GM19043 (cell line): ENCODE data around the gene DOK6.
"Not testable (repeated sequence)": the region's sequence is repeated elsewhere in the genome, so short reads cannot be mapped to it uniquely, and the experiment has no call there.

ENCODE experiments used
- ATAC-seq: cut with Tn5 transposase; IDR thresholded peaks from one replicate; pipeline ENCODE4 v1.9.1; 2021; ENCODE audit warnings: low read depth; ENCODE audit not compliant: unreplicated experiment

DOK6 gene

DNA sequence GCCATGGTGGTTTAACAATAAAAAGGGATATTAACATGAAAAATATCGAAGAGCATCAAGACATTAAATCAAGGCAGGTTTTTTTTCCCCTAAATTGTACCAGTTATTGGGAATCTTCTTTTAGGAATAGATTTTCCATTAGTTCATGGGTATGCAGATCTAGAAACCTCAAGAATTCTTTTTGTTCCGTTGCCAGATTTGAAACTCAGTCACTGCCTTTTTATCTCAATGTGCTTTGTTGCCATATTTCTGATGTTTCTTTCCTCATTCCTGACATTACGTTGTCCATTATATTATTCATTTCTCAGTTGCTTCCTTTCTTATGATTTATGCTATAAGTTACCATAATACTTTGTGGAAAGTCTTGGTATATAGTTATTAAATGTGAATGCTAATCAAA is 384.8 kb downstream of the DOK6 start:
- ATAC-seq: no peak

DNA sequence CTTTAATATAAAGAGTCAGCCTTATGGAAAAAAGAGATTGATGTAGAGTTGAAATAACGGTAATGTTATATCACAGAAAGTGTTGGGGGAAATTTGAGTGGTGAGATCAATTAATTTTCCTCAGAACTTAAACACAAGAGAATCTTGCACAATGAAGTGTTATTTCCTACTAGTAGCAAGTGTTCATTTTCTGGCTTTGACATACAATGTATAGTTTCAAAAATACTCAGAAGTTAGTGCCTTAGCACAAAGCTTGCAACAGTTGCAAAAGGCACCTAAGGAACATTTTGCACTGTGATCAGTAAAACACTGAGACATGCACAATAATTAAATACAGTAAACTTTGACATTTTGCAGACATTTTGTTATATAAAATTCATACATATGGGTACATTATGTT is 385.7 kb downstream of the DOK6 start:
- no peak for ATAC-seq

DNA sequence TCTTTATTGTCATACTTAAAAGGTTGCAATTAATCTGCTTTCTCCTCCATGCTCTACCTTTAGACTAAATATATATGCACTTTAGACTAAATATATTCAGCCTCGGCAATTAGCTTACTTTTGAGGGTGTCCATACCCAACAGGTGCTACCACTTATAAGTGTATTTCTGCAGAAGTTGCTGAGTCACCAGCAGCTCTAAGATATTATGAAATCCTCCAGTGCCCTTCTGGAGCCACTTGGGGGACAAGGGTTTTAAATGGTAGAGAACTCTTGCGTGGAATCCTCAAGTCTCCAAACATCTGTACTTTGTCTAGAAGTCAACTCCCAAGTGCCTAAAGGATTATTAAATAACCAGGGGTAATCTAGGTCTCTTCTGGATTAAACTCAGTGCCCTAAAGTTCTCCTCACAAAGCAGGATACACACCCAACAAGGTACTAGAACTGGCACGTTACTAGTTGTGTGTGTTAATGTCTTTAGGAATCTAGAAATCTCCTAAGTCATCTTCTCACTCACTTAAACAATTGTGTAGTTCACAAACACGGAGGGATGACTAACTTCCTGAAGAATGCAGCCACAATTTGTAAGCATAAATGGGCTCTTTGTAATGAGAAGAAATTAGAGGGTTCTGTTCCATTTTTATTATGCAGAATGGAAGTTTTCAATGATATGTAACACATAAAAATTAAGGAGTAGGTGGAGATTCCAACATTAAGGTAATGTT is 387.3 kb downstream of the DOK6 start:
- ATAC-seq: no peak

DNA sequence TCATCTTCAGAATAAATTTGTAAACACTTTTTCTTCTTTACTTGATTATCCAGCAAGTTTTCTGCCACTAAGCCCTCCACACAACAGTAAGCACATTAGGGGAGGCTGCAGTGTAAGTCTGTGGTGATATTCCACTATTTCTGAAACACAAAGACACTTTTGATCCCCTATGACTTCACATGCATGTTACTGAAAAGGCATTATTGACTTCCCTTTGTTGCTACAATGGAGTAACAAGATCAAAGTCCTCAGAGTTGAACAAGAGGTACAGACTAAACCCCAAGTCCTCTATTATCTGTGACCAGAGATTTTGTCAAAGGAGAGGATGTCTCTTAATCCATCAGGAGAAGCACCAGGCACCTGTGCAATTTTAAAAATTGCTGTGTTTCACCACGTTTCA is 389.1 kb downstream of the DOK6 start:
- no peak for ATAC-seq

DNA sequence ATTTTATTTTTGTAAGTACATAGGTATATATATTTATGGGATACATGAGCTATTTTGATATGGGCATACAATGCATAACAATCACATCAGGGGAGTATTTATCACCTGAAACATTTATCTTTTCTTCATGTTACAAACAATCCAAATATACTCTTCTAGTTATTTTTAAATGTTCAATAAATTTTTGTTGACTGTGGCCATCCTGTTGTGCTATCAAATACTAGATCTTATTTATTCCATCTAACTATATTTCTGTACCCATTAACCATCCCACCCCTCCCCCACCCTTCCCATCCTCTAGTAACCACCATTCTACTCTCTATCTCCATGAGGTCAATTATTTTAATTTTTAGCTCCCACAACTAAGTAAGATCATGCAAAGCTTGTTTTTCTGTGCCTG is 390.0 kb downstream of the DOK6 start:
- ATAC-seq: no peak

DNA sequence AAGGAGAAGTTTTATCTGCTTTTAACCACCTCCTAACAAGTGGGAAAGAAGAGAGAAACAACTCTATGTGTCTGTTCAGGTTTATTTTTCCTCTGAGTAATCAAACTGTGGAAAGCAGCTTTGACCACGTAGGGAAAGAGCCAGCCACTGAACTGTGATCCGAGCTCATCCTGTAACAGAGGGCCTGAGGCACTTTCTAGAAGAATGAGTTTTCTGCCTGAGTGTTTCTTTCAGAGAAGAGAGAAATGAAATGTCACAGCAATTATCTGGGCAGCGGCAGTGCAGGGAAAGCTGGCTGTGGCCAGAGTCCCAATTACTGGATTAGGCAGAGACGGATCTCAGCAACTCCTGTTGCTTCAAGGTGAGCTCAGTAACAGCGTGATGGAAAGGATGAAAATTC is 395.1 kb downstream of the DOK6 start:
- ATAC-seq: no peak

DNA sequence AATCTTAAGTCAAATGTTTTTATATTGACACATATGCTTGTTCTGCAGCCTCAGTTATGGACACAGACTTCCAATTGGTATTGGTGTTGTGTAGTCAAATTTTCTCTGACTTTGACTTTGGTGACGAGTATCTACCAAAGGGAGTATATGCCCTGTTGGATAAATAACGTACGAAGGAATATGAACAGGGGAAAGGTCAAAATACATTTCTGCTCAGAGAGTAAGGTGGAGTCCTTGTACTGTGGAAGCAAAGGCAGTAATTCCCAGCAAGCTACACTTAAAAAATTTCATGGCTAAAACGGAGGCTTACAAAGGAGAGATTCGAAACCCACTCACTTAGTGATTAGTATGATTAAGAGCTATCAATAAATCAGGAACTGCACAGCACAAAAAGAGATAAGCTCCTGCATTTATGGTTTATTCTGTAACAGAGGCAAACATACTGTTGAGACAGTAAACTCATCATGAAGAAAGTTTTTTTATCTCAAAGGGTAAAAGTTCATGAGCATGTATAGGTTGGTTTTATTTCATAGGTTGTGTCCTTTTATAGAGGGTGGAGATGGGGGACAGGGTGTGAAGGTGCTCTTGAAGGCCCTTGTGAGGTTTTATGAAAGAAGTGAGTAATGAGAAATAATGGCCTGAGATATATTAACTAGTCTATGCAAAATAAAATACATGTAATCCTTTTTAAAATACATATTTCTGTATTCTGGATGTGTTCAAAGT is 404.3 kb downstream of the DOK6 start:
- ATAC-seq: no peak

DNA sequence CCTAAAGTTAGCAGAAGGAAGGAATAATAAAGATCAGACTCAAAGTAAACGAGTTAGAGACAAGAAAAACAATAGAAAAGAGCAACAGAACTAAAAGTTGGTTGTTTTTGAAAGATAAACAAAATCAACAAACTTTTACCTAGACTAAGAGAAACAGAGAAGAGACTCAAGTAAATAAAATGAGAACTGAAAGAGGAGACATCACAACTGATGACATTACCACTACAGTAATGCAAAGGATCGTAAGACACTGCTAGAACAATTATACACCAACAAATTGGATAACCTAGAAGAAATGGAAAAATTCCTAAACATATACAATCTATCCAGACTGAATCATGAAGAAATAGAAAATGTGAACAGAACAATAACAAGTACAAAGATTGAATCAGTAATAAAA is 407.7 kb downstream of the DOK6 start:
- no peak for ATAC-seq

DNA sequence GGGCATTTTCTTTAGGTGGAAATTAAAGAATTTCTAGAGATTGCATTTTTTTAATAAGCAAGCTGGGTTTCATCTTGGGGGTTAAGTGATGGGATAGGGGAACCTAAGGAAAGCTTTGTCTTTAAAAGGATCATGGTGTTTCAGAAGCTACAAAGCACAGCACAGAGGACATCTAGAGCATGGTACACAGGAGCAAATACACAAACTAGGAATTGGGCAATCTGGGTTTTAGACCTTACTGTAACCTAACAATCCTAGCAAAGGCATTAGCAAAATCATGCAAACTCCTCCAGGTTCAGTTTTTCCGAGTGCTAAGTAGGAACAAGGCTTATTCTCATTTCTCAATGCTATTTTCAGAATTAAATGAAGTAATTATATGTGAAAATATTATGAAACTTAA is 412.9 kb downstream of the DOK6 start:
- no peak for ATAC-seq

DNA sequence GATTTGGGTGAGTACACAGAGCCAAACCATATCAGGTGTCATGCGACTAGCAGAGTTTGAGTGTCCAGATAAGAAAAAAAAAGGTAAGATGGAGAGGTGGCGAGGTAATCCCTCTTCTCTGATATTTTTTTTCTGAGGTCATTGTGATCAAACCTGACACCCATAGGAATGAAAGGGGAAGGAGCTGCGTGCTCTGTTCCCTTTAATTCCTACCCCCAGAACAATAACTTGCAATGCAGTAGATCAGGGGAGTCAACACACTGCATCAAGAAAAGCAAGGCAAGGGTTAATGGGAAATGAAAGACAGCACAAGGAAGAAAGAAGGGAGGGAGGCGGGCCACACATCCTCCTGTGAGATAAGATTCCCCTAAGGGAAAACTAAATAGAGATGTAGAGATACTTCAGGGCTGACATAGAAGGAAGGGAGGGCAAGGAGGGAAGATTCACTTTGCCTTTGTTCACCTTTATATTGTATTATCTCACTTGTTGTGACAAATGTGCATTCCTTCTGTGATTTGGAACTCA is 414.2 kb downstream of the DOK6 start:
- ATAC-seq: no peak

DNA sequence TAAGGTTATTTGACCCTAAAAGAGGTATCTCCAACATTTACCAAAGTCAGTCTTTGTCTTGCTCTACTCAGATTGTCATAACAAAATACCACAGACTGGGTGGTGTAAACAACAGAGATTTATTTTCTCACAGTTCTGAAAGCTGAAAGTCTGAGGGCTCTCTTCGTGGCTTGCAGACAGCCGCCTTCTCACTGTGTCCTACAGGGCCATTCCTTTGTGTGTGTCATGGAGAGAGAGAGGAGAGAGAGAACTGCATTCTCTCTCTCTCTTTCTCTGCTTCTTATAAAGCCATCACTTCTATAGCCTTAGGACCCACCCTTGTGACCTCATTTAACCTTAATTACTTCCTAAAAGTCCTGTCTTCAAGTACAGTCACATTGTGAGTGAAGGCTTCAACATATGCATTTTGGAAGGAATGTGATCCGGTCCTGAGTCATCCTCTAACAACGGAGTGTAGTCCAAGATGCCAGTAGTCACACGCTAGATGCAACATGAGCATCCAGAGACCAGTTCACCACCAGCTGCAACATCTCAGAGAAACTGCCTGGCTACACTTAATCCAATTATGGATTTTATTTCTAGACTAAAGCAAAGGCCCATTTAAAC is 416.8 kb downstream of the DOK6 start:
- ATAC-seq: no peak

DNA sequence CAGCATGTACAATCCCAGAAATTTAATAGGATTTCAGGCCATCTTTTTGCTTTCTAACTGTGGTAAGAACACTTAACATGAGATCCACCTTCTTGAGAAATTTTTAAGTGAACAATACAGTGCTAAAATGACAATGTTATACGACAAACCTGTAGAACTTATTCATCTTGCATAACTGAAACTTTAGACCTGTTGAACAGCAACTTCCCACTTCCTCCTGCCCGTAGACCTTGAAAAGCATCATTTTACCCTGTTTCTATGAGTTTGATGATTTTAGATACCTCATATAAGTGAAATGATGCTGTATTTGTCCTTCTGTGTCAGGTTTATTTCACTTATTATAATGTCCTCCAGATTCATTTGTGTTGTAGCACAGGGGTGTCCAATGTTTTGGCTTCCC is 418.8 kb downstream of the DOK6 start:
- no peak for ATAC-seq

DNA sequence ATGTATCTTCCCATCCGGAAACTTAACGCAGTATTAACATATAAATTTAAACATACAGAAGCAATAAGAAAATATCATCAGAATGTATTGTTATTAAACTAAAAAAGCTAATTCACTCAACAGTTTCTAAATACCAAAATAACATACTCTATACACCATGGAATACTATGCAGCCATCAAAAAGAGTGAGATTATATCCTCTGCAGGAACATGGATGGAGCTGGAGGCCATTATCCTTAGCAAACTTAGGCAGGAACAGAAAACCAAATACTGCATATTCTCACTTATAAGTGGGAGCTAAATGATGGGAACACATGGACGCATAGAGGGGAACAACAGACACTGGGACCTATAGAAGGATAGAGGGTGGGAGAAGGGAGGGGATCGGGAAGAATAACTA is 419.9 kb downstream of the DOK6 start:
- ATAC-seq: no peak

DNA sequence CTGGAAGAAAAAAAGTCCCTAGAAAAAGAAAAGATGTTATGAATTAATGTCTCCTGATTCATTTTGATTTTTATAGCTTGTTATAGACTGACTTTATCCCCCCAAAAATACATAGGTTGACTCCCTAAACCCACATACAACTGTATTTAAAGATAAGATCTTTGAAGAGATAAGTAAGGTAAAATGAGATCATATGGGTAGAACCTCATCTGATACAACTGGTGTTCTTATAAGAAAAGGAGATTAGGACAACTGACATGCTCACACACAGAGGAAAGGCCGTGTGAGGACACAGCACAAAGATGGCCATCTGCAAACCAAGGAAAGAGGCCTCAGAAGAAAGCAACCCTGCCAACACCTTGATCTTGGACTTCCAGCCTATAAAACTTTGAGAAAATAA is 429.5 kb downstream of the DOK6 start:
- ATAC-seq: no peak

DNA sequence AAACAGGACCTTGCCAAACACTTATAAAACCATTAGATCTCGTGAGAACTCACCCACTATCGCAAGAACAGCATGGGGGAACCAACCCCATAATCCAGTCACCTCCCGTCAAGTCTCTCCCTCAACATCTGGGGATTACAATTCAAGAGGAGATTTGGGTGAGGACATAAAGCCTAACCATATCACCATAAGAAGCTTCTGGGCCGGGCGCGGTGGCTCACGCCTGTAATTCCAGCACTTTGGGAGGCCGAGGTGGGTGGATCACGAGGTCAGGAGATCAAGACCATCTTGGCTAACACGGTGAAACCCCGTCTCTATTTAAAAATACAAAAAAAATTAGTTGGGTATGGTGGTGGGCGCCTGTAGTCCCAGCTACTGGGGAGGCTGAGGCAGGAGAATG is 434.3 kb downstream of the DOK6 start:
- not testable (repeated sequence) for ATAC-seq

DNA sequence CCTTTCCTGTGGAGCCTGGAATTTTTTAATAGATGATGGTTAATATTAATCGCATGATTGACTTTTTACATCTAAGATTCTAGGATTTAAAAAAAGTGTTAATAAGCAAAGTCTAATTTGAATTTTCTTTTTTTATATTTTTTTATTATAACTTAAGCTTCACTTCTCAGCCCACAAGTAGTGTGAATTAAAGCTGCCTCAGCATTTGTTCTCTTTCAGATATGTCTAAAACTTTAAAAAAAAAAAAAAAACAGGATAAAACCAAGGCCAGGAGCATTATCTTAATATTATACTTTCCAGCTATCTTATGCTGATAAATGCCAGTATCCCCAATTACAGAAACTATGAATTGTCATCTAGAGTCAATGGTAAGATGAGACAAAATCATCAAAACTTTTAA is 437.3 kb downstream of the DOK6 start:
- no peak for ATAC-seq

DNA sequence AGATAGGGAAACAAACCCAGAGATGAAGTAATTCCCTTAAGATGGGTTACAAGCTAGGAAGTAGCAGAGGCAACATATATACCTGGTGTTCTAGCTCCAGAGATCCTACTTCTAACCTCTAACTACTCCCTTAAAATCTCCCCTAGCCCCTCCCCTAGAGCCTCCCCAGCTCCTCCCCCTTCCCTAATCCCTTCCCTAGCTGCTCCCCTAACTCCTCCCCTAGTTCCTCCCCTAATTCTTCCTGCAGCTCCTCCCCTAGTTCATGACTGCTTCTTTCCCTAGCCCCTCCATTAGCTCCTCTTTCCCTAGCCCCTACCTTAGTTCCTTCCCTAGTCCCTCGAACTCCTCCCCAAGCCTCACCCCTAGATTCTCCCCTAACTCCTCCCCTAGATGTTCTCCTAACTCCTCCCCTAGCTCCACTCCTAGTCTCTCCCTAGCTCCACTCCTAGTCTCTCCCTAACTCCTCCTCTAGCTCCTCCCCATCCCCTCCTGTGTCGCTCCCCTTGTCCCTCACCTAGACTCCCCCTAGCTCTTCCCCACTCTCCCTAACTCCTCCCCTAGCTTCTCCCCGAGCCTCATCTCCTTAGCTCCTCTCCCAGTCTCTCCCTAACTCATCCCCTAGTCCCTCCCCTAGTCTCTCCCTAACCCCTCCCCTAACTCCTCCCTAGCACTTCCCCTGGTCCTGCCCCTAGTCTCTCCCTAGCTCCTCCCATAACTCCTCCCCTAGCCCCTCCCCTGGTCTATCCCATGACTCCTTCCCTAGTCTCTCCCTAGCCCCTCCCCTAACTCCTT is 438.1 kb downstream of the DOK6 start:
- no peak for ATAC-seq

DNA sequence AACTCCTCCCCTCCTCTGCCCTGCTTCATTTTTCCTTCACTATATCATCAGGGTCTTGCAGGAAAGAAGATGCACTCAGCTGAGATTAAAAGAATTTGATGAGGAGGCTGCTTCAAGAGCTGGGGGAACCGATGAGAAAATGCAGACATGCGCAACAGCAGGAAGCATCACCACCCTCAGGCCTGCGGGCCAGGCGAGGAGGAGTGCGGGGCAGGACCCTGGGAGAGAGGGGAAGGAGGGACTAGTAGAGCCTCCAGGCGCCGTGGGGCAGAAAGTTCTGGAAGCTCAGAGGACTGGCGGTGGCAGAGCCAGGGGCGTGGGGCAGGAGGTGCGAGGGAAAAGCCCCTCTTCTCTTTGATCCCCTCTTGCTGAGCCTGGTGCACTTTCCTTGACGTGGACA is 438.8 kb downstream of the DOK6 start:
- no peak for ATAC-seq

DNA sequence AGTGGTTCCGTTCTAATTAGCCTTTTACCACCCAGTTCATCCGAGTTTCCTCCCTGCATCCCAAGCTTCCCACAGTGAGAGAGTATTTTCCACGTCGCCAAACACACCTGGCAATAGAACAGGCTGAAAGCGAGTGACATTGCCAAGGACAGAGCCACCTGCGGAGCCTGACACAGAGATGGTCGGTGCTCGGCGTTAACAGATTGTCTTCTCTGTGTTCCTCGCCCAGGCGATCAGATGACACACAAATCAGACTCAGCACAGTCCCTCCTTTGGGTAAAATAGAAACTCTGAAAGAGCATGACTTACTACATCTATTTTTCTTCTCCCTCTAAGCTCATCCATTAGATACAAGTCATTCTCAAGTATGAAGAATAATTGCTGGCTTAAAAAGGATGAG is 439.3 kb downstream of the DOK6 start:
- no peak for ATAC-seq

DNA sequence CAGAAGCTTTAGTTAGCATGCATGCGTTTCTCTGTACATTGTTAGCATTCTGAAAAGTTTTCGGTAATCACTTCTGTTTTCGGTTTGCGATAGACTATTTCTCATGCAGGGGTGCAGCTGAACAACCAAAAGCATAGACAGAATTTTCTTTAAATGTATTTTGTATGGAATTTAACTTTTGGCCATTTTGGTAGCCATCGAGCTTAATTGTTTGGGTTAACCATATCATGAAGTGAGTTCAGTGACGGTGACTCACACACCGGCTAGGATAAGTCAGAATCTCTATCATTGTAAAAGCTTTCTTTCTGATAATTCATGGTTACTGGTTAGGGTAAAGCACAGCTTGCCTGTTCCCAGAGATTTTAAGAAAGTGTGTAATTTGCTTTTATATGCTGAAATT is 439.8 kb downstream of the DOK6 start:
- no peak for ATAC-seq

DNA sequence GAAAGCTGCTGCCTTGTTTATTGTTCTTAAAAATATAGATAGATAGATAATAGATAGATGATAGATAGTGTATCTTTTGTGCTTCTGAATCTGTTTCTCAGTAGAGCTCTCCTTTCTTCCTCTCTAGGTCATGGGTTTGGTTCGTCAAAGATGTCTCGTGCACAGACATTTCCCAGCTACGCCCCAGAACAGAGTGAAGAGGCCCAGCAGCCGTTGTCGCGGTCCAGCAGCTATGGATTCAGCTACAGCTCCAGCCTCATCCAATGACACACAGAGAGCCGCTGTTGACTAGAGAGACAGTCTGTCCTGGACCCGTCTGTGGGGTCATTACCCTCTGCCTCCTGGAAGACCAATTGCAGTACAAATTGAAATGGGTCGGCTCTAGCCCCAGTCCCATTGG is 440.4 kb downstream of the DOK6 start:
- no peak for ATAC-seq
